T-helper 1 cell treated with Interleukin-12 subunit alpha and Interleukin-12 subunit beta and Interleukin-4 antibody, amounts not matched to agents 30 ng/mL and 1 ng/mL, for 36 hours (primary cell): ENCODE measurements around the gene ZFP62. TPM values are rescaled to one million over a fixed set of nuclear protein-coding genes. Genes with fewer than 3 reads are reported as not detected.

Experiments
- intact Hi-C: fragments of 100-400 bp; cut with micrococcal nuclease; formaldehyde crosslinking; loops from one replicate; pipeline ENCODE4 v1.15.1; 2024
- total RNA-seq: library from RNA; stranded (reverse); gene quantifications from 2 replicates; pipeline ENCODE4 v1.2.3, GENCODE V29; 2022

Gene ZFP62
- total RNA-seq, 1 donor from 2014 or later, result 27.6 TPM

DNA sequence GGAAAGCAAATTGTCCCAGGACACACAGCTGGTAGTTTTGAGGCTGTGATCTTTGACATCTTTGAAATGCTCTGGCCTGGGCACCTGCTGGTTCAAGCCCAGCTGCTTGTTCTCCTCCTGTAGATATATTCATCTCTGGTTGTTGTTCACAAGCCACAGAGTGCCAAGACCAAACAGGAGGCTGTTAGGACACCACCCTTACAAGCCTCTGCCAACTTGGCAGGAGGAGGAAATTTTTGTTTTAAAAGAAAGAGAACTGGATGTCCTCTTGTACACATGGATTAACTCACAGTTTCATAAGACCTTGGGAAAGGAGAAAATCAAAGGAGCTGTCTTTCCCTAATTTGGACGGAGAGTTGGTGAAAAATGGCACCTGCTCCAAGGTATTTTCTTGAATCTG, 8.5 kb upstream of the ZFP62 start:
- intact Hi-C loops, result loop anchor here (1.0 to 2.0 kb wide), 3 partner anchors 8 to 289 kb away; partner anchors contain the start of gene ZFP62

DNA sequence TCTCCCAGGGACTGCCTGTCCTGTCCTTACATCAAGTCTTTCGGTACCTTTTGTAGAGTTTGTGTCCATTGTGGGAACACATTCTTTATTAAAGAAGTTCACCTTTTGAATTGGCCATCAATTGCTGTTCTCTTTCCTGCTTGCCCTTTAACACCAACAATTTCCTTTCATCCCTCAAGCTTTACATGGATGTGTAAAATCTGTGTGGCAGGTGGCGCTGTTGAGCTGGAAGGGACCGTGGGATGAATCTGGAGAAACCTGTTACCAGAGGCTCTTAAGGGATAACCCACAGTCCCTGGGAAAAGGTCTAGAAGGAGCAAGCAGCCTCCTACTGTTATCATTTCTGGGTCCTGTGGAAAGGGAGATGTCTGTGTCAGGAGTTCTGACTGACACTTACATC, 7.9 kb upstream of the ZFP62 start:
- intact Hi-C loops, result loop anchor here (1.0 to 2.0 kb wide), 3 partner anchors 8 to 290 kb away; partner anchors contain the start of gene ZFP62

DNA sequence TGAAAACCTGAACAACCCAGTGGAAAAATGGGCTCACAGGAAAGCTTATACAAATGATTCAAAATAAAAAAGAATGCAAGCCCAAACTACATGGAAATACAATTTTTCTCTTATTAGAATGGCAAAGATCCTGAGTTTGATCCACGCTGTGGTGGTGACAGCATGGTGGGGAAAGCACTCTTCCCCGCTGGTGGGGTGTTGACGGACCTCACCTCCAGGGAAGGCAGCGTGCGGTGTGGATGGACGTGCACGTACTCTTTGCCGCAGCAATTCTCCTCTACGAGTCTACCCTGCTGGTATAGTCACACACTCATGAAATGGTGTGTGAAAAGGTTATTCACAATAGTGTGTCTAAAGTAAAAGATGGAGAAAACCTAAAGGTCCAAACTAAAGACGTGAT, 5.9 kb upstream of the ZFP62 start:
- intact Hi-C loops, result no loop called here

DNA sequence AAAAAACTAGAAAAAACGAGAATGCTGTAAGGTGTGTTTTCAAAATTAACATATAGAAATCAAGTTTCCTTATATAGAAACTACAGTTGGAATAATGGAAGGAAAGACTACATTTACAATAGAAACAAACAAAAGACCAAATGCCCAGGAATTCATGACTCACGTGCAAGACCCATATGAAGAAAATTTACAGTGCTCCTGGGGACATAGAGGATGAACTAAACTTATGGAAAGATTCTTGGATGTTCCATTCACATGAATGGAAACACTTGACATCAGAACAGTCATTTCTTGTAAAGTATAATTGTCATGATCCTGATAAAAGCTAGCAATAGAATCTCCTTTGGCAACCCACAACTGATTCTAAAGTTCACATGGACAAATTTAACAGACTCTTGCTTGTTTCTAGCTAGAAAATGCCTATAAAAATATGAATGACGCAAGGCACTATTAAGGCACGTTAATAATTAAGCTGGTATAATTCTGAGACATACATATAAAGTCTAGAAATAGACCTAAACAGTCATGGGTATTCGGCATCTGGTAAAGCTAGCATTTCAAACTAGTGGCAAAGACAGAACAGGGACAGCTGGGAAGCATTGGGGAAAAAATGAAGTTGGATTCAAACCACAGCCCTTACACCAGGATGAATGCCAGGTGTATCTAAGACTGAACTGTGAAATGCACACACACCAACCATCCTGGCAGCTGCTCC, 5.1 kb upstream of the ZFP62 start:
- intact Hi-C loops, result no loop called here

DNA sequence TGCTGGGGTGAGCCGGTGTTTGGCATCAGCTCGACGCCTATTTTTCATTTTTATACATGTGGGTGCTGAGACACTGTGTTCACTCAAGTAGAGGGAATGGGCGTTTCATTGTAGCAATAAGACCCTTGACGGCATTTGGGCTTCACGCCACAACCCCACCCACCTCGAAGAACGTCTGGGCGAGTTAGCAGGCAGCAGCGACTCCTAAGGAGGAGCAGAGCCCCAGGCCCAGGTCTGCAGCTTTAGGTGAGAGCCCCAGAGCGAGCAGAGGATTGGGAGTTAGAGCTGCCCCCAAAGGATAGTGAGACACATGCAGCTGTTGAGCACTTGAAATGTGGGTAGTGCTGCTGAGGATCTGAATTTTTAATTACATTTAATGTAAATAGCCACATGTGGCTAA, 1.6 kb upstream of the ZFP62 start:
- intact Hi-C loops, result loop anchor here (5.0 kb wide), 2 partner anchors 310 to 380 kb away; partner anchors contain the start of gene RACK1

DNA sequence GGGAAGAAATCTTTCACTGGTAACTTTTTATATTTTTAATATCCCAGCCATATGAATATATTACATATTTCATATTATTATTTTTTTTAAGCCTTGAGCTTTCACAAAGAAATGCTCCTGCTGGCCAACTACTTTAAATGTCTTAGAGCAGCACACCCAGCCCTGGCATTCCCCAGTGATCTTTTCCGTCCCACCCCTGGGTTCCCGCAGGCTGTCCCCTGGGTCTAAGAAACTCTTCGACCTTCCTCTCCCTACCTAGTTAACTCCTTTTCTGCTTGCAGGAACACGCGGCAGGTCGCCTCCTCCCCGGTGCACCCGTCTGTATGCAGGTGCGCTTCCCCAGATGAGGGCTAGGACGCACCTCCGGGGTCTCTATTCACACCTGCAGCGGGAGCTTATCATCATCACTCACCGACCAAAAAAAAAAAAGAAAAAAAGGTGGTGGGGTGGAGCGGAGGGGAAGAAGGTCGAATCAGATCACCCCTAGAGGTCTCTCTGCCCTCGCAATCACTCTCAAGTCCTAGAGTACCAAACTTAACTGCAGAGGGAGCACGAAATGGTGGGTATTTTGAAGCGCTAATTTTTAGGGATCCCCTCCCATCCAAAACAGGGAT, 696 bp downstream of the ZFP62 start:
- intact Hi-C loops, result loop anchor here (1.0 to 5.0 kb wide), 8 partner anchors 28 to 1302 kb away; partner anchors contain the start of genes CANX, CNOT6, MAPK9 and RACK1

DNA sequence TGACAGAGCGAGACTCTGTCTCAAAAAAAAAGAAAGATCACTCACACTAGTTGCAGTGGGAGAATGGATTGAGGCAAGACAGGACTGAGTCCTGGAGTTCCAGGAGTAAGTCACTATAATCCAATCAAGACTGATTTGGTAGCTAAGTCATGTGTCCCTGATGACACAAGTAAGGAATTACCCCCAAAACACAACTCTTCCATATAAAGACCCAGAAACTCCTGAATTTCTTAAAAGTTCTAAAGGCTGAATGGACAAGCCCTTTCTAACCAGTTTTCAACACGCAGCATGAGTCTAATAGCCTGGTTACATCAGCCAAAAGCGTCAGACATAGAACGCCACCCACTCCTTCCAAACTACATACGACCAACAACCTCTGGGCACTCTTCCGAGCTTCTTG, 2.5 kb downstream of the ZFP62 start:
- intact Hi-C loops, result no loop called here

DNA sequence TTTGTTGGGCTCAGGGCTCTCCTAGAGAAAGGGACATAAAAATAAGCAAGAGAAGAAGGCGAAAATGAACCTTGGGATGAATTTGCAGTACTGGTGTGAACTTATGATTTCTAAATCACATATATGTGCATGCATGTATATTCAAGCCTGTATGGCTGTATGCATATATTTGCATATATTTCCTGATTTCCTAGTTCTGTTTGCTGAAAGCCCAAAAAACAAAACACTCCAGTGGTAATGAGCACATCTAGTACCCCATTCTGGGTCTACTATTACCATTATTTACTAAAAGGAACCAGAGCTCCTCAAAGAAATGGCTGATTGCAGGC, 7.3 kb downstream of the ZFP62 start:
- intact Hi-C loops, result no loop called here

DNA sequence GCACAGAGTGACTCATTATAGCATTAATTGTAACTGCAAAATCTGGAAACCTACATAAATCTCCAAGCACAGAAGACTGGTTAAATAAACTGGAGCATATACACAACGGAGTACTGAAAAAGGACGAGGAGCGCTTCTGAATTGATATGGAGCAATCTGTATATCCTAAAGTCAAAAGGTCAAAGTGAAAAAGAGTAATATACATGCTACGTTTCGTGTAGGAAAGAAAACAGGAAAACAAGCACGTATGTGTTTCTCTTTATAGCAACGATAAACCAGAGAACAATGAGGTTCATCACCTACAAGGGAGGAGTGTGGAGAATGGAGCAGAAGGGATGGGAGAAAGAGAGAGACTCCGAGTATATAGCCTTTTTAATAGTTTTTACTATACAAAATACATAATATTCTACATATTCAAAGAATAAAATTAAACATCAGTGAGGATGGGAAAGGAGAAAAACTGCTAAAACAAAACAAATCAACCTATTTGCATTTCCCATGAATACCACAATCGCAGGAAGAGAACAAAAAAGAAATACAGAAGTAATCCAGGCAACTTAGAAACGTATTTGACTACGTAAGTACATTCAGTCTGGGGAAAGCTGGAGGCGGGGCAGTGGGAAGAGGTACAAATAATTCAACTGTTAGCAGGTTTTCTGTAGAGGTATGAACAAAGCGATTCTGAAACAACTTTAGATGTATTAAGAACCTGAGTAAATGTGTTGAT, 7.8 kb downstream of the ZFP62 start:
- intact Hi-C loops, result no loop called here

DNA sequence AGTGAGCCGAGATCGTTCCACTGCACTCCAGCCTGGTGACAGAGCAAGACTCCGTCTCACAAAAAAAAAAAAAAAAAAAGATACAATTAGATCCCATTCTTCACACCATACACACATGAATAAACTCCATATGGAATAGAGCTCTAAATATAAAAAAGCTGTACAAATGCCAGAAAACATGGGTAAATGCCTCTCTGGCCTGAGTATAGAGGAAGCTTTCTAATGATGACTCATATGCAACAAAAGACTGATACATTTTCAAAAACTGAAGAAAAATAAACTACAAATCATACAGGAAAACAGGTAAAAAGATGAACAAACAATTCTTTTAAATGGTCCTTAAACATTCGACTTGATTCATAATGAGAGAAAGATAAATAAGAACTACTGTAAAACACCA, 8.6 kb downstream of the ZFP62 start:
- intact Hi-C loops, result no loop called here

DNA sequence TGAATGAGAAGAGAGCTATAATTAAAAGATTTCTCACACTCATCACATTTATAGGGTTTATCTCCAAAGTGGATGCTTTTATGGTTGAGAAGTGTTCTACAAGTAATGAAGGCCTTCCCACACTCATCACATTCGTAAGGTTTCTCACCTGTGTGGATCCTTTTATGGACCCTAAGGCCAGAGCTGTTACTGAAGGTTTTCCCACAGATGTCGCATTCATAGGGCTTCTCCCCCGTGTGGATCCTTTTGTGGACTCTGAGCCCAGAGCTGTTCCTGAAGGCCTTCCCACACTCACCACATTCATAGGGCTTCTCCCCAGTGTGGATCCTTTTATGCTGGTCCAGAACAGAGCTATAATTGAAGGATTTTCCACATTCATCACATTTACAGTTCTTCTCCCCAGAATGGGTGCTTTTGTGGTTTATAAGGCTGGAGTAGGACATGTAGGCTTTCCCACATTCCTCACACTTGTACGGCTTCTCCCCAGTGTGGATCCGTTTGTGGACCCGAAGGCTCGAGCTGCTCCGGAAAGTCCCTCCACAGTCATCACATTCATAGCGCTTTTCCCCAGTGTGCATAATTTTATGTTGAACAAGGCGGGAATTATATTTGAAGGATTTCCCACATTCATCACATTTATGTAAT, 10.5 kb downstream of the ZFP62 start:
- intact Hi-C loops, result no loop called here

DNA sequence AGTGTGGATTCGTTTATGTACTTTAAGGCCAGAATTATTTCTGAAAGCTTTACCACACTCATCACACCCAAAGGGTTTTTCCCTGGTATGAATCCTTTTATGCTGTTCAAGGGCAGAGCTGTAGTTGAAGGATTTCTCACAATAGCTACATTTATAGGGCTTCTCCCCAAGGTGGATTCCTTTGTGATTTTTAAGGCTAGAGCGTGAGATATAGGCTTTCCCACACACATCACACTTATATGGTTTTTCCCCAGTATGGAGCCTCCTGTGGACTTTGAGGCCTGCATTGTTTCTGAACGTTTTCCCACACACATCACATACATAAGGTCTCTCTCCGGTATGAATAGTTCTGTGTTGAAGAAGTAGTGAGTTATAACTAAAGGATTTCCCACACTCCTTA, 11.2 kb downstream of the ZFP62 start:
- intact Hi-C loops, result no loop called here

DNA sequence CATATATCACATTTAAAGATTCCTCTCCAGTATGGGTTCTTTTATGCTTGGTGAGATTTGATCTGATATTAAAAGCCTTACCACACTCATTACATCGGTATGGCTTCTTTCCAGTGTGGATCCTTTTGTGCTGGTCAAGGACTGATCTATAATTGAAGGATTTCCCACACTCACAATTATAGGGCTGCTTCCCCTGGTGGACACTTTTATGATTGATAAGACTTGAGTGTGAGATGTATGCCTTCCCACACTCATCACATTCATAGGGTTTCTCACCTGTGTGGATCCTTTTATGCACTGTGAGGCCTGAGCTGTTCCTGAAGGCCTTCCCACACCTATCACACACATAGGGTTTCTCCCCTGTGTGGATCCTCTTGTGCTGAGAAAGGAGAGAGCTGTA, 12.2 kb downstream of the ZFP62 start:
- intact Hi-C loops, result no loop called here

DNA sequence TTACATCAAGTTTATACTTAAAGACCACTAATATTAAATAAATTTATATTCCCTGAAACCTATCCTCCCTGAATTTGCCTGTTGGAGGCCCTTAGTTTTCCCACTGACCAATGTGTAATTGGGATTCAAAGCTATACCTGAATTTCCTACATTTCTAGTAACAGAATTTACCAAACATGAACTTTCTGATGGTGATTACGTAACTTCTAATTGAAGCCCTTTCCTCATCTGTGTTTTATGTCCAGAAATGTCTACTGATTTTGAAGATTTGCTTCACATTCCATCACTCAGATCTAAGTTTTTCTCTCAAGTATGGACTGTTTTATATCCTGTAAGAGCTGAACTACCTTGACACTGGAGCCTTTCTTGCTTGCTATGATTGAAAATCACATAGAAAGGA, 12.8 kb downstream of the ZFP62 start:
- intact Hi-C loops, result no loop called here

DNA sequence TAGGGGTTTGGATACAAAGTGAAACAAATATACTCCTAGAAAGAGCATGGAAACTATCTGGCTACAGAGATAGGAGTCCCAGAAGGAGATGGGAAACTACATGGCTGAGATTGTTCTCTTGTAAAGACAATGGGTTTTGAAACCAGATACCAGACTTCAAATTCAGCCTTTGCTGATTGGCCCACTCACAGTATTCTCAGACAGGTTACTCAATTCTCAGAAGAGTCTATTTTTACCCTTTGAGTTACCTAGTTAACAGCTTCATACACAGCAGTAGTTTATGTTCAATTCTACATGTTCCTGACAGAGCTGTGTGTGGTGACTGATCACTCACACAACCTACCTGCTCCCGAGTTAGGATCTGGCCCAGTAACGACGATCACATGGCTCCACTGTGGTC, 14.1 kb downstream of the ZFP62 start:
- intact Hi-C loops, result no loop called here

DNA sequence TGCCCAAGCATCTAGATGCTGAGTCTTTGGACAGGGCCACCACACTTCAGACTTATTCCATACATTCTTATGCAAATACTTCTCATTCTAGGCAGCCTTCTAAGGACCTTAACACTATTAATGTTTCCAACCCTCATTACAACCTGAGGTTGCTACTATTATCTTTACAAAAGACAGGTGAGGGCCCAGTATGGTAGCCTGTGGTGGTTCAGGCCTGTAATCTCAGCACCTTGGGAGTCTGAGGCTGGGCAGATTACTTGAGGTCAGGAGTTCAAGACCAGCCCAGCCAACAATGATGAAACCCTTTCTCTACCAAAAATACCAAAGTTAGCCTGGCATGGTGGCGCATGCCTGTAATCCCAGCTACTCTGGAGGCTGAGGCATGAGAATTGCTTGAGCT, 16.2 kb downstream of the ZFP62 start:
- intact Hi-C loops, result no loop called here

DNA sequence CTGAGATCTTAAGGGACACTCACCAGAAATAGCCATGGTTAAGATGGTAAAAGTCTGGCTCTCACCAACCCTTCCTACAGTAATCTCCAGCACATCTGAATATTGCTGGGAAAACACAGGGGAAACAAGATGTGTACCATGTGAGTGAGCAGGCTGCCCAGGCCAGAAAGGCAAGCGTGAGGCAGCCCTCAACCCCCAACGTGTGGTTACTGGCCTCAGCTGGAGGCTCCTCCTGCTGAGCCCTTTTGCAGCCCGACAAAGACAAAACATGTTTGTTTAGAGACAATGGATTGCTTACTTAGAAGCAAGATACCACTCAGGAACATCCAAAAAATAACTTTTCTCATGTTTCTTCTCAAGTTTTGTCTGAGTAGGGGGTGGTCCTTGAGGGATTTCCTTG, 16.6 kb downstream of the ZFP62 start:
- intact Hi-C loops, result no loop called here

DNA sequence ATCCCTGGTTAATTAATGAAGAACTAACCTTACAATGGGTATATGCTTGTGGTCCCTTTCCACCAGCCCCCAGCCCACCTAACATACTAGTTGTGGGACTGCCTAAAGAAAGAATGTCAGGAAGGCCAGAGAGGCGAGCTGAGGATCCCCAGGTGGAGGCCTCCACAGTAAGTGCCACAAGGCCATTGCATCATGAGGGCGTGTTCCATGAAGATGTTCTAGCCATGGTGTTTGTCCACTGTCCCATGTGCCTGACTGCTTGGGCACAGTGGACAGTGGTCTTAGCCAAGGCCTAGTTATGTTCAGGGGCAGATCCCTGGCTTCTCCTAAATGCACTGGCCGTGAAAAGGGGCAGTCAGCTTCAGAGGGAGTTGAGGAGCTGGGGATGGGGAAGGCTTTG, 21.1 kb downstream of the ZFP62 start:
- intact Hi-C loops, result no loop called here

DNA sequence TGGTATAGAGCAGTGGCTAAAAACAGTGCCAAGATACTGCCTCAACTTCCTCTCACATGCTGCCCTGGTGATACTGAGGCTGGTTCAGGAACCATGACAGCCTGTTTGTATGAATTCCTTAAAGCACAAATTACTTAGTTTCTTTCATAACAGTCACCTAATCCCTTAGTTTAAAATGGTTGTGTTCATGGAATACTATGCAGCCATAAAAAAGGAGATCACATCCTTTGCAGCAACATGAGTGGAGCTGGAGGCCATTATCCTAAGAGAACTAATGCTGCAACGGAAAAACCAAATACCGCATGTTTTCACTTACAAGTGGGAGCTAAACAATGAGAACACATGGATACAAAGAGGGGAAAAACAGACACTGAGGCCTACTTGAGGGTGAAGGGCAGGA, 21.8 kb downstream of the ZFP62 start:
- intact Hi-C loops, result no loop called here

DNA sequence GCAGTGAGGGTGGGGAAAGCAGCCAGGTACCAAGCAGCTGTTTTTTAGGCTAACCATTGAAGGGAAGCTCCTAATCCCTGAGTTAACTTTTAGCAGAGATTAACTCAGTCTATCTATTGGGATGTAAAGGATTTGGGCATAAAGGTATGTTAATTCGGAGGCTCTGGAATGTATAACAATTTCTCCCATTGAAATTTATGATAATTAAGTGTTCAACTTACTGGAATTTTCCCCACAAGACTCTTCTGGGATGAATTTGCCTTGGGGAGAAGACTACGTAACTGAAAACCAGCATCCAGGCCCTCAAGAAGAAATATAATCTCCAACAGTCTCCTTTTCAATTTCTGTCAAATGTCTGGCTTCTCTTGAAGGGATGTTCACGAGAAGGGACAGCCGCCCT, 23.6 kb downstream of the ZFP62 start:
- intact Hi-C loops, result no loop called here

DNA sequence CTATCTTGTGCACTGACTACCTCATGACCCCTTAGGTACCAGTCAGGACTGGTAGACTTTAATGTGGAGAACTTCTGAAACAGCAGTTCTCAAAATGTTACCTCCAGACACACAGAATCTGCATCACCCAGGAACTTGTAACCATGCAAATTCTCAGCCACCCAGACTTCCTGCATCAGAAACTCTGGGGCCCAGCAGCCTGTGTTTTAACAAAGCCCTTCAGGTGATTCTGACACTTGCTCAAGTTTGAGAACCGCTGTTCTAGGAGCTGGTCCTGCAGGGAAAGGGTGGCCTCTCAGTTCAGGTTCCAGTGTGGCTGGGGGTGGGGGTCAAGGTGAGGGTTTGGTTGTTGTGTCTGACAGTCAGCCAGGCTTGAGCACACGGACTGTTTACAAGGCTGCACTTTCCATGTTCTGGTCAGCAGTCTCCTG, 28.4 kb downstream of the ZFP62 start:
- intact Hi-C loops, result loop anchor here (1.0 kb wide), 3 partner anchors 28 to 391 kb away; partner anchors contain the start of gene TRIM41
